ENCODE data around the gene PAN3. TPM values are rescaled to one million over a fixed set of nuclear protein-coding genes. Genes with fewer than 3 reads are reported as not detected.
"Not testable (repeated sequence)": the region's sequence is repeated elsewhere in the genome, so short reads cannot be mapped to it uniquely, and the experiment has no call there.

Gene PAN3
- total RNA-seq, 2 experiments from 2014 or later: 26.0 to 28.3 TPM

DNA sequence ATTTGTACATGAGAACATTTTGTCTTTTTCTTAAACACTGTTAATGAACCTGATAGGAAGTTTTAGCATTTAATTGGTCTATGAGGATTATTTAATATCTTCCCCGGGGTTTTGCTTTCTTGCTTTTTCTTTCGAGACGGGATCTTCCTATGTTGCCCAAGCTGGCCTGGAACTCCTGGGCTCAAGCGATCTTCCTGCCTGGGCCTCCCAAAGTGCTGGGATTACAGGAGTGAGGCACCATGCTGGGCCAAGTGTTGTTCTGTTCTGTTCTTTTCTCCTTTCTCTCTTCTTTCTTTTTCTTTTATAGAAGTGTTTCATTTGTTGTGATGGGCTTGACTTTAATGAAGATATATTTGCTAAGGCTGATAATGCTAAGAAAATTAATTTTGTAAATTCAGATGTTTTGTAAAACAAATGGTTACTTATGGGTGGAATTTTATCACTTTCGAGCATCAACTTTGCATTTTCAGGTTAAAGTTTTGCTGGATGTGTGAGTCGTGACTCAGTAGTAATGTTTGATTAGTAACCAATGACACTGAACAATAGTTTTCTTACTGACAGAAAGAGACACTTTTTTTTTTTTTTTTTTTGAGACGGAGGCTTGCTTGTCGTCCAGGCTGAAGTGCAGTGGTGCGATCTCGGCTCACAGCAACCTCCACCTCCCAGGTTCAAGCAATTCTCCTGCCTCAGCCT lies 2.2 kb downstream of the PAN3 start:
- H3K36me3 Mint-ChIP-seq: peaks cover 4% of the 10 kb centered on the region
- DNase-seq: no peak
- intact Hi-C loops (cut with micrococcal nuclease): no loop called here
- peak overlapping the region; percentile 98 for H3K27ac Mint-ChIP-seq
- H3K27me3 Mint-ChIP-seq: no peaks in the 10 kb centered on the region
- CTCF ChIA-PET: interaction anchor here (0.7 kb wide), 1 partner anchor 681 kb away, joined by 4 read pairs; no protein-coding TSS in a partner anchor
- H3K4me3 Mint-ChIP-seq: peak overlapping the region; percentile 91
- POLR2A ChIA-PET: no interaction called here
- H3K9me3 Mint-ChIP-seq: no peaks in the 10 kb centered on the region
- peaks cover 53% of the 10 kb centered on the region for H3K4me1 Mint-ChIP-seq (ENCODE audit: low read depth)

DNA sequence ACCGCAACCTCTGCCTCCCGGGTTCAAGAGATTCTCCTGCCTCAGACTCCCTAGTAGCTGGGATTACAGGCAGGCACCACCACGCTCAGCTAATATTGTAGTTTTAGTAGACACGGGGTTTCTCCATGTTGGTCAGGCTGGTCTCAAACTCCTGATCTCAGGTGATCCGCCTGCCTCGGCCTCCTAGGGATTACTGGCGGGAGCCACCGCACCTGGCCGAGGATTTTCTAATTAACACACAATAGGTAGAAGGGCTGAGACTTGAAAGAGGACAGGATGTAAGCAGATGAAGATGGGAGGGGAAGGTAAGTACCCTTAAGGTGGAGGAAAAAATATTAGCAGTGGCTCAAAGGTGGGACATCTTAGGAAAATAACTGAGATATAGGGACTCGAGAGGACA lies 3.2 kb downstream of the PAN3 start:
- H3K4me1 Mint-ChIP-seq (ENCODE audit: low read depth): peaks cover 55% of the 10 kb centered on the region
- H3K9me3 Mint-ChIP-seq; H3K27me3 Mint-ChIP-seq; POLR2A ChIA-PET; H3K4me3 Mint-ChIP-seq; H3K27ac Mint-ChIP-seq; intact Hi-C loops (cut with micrococcal nuclease); H3K36me3 Mint-ChIP-seq; DNase-seq: not testable (repeated sequence)
- CTCF ChIA-PET: interaction anchor here (0.7 kb wide), 1 partner anchor 680 kb away, joined by 4 read pairs; no protein-coding TSS in a partner anchor

DNA sequence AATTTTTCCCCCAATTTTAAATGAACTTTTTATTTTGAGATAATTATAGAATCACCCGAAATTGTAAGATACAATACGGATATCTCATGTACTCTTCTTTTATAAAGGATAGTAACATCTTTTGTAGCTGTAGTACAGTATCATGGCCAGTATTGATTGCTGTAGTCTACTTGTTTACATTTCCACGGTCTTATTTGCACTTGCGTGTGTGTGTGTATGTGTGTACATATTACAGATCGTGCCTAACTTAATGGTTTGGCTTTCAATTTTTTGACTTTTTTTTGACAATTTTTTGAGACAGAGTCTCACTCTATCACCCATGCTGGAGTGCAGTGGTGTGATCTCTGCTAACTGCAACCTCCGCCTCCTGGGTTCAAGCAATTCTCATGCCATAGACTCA lies 6.7 kb downstream of the PAN3 start:
- Mint-ChIP-seq H3K27me3 (no peaks in the 10 kb centered on the region), H3K9me3 (no peaks in the 10 kb centered on the region), H3K27ac (no peak overlapping the region), H3K4me3 (no peak overlapping the region), H3K36me3 (peaks cover 4% of the 10 kb centered on the region), H3K4me1 (ENCODE audit: low read depth) (peaks cover 65% of the 10 kb centered on the region)
- intact Hi-C loops (cut with micrococcal nuclease): no loop called here
- CTCF ChIA-PET: no interaction called here
- POLR2A ChIA-PET: no interaction called here
- DNase-seq: no peak

DNA sequence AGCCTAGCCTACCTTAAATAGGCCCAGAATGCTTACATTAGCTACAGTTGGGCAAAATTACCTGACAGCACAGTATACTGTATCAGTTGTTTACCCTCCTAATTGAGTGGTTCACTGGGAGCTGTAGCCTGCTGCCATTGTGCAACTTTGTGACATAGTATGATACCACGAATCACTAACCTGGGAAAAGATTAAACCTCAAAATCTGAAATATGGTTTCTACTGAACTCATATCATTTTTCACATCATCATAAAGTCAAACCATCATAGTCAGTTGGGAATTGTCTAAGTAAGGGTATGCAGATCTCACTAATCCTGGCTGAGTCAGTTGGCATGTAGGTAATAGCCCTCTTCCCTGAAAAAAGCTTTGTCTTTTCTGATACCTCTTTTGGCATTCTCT lies 9.2 kb downstream of the PAN3 start:
- ChIA-PET CTCF (no interaction called here), POLR2A (interaction anchor here (0.6 to 1.4 kb wide), 4 partner anchors 9 to 76 kb away, joined by 3 to 4 read pairs (median 3); partner anchors contain the start of gene PAN3)
- Mint-ChIP-seq H3K4me3 (no peak overlapping the region), H3K4me1 (ENCODE audit: low read depth) (peaks cover 54% of the 10 kb centered on the region), H3K36me3 (peaks cover 4% of the 10 kb centered on the region), H3K27me3 (no peaks in the 10 kb centered on the region), H3K9me3 (no peaks in the 10 kb centered on the region), H3K27ac (peak overlapping the region; percentile 13)
- DNase-seq: peak; percentile 22
- intact Hi-C loops (cut with micrococcal nuclease): no loop called here

DNA sequence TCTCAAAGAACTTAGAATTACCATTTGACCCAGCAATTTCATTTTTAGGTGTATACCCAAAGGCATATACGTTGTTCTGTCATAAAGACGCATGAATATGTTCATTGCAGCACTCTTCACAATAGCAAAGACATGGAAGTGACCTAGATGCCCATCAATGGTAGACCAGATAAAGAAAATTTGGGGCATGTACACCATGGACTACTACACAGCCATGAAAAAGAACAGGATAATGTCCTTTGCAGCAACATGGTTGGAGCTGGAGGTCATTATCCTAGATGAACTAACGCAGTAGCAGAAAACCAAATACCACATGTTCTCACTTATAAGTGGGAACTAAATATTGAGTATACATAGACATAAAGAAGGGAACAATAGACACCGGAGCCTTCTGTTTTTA lies 20.7 kb downstream of the PAN3 start:
- ChIA-PET CTCF (no interaction called here), POLR2A (no interaction called here)
- no peak for DNase-seq
- intact Hi-C loops (cut with micrococcal nuclease): no loop called here
- Mint-ChIP-seq H3K27ac (no peak overlapping the region), H3K36me3 (peaks cover 23% of the 10 kb centered on the region), H3K9me3 (peaks cover 14% of the 10 kb centered on the region), H3K4me1 (ENCODE audit: low read depth) (peaks cover 43% of the 10 kb centered on the region), H3K27me3 (no peaks in the 10 kb centered on the region), H3K4me3 (no peak overlapping the region)

DNA sequence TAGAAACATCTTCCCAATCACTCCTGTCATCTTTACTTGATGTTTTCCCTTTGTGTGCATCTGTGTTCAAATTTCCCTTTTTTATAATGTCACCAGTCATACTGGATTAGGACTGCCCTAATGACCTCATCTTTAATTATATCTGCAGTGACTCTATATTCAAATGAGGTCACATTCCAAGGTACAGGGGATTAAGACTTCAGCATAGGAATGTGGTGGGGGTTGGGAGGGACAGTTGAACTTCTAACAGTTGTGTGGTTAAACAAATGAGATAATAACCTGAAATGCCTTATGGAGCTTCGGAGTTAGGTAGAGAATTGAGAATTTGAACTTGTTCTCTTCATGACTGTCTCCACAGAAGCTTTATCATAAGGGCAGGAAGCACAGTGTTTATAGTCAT lies 23.0 kb downstream of the PAN3 start:
- H3K27me3 Mint-ChIP-seq: no peaks in the 10 kb centered on the region
- peaks cover 18% of the 10 kb centered on the region for H3K36me3 Mint-ChIP-seq
- no peak overlapping the region for H3K27ac Mint-ChIP-seq
- ChIA-PET CTCF (no interaction called here), POLR2A (no interaction called here)
- DNase-seq: no peak
- intact Hi-C loops (cut with micrococcal nuclease): no loop called here
- H3K4me3 Mint-ChIP-seq: no peak overlapping the region
- peaks cover 14% of the 10 kb centered on the region for H3K9me3 Mint-ChIP-seq
- H3K4me1 Mint-ChIP-seq (ENCODE audit: low read depth): peaks cover 49% of the 10 kb centered on the region

DNA sequence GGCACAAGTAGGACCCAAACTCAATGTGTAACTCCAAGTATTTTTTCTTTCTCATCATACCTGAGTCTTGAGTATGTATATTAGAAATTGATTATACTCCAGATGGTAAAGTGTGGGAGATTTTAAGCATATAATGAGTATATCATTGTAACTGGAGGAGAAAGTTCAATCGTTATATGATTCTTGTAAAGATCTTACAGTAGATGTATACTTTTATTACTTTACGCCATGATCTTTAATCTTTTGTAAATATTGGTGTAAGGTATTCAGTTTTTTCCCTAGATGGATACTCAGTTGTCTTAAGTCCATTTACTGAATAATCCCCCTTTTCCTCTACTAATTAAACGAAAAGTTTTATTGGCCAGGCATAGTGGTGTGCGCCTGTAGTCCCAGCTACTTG lies 25.2 kb downstream of the PAN3 start:
- intact Hi-C loops (cut with micrococcal nuclease): no loop called here
- CTCF ChIA-PET: interaction anchor here (0.9 kb wide), 1 partner anchor 93 kb away, joined by 3 read pairs; no protein-coding TSS in a partner anchor

DNA sequence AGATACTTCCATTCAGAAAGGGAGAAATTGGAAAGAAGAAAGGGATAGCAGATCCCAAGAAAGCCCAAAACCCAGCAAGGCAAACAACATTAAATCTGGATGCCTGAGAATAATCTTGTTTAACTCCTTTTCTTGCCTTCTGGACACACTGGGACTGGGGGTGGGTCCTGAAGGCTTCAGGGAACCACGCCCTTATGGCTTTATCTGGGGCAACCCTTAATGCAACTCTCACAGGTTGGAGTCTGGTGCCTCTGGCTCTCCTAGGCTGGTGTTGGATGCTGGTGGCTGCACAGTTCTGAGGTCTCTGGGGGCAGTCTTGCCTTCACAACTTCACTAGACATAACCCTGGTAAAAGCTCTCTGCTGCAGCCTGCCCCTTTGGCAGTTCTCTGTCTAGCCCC lies 27.9 kb downstream of the PAN3 start:
- POLR2A ChIA-PET: no interaction called here
- H3K4me1 Mint-ChIP-seq (ENCODE audit: low read depth): peaks cover 39% of the 10 kb centered on the region
- H3K36me3 Mint-ChIP-seq: peaks cover 6% of the 10 kb centered on the region
- no peak overlapping the region for H3K4me3 Mint-ChIP-seq
- CTCF ChIA-PET: interaction anchor here (0.6 to 0.7 kb wide), 2 partner anchors 72 to 123 kb away, joined by 3 read pairs; no protein-coding TSS in a partner anchor
- H3K9me3 Mint-ChIP-seq: no peaks in the 10 kb centered on the region
- no peaks in the 10 kb centered on the region for H3K27me3 Mint-ChIP-seq
- no peak for DNase-seq
- H3K27ac Mint-ChIP-seq: no peak overlapping the region
- intact Hi-C loops (cut with micrococcal nuclease): no loop called here

More for the DNA sequence above, 25.2 kb downstream of the PAN3 start:
- Mint-ChIP-seq H3K27ac (no peak overlapping the region), H3K4me3 (no peak overlapping the region), H3K9me3 (peaks cover 3% of the 10 kb centered on the region), H3K27me3 (no peaks in the 10 kb centered on the region), H3K36me3 (peaks cover 3% of the 10 kb centered on the region), H3K4me1 (ENCODE audit: low read depth) (peaks cover 52% of the 10 kb centered on the region)
- POLR2A ChIA-PET: no interaction called here
- DNase-seq: no peak

DNA sequence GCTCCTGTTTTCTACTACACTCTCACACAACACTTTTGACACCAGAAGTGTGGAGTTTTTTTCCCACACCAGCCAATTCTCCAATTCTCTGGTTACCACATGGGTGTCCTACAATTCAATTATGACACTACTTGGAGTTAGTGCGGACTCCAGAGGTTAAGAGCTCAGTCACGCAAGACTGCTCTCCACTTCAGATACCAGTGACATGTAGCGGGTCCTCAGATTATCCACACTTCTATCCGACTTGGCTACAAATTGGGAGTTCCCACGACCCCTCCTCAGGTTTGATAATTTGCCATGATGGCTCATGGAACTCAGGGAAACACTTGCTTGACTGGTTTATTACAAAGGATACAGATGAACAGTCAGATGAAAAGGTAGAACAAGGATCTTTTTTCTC lies 32.9 kb downstream of the PAN3 start:
- Mint-ChIP-seq H3K27me3 (no peaks in the 10 kb centered on the region), H3K36me3 (peaks cover 11% of the 10 kb centered on the region), H3K9me3 (no peaks in the 10 kb centered on the region), H3K4me3 (no peak overlapping the region), H3K27ac (no peak overlapping the region), H3K4me1 (ENCODE audit: low read depth) (peaks cover 30% of the 10 kb centered on the region)
- CTCF ChIA-PET: no interaction called here
- DNase-seq: no peak
- intact Hi-C loops (cut with micrococcal nuclease): no loop called here
- POLR2A ChIA-PET: no interaction called here

DNA sequence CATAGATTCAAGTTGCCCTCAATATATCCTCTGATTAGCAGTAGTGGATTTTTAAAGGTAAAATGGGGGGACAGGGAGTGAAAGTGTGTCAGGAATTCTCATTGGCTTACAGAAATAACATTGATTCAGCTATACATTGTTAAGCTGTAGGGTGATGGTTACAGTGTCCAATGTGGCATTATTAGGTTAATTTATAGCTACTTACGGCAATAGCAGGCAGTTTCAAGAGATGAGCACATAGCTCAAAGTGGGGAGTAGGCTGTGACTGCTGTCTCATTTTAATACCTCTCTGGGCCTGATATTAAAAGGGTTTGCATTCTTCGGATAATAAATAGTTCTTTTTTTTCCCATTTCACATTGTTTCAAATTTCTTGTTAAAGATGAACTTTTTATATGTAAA lies 34.6 kb downstream of the PAN3 start:
- Mint-ChIP-seq H3K36me3 (peaks cover 18% of the 10 kb centered on the region), H3K27ac (no peak overlapping the region), H3K9me3 (no peaks in the 10 kb centered on the region), H3K4me1 (ENCODE audit: low read depth) (peaks cover 26% of the 10 kb centered on the region), H3K4me3 (no peak overlapping the region), H3K27me3 (no peaks in the 10 kb centered on the region)
- DNase-seq: no peak
- CTCF ChIA-PET: no interaction called here
- intact Hi-C loops (cut with micrococcal nuclease): no loop called here
- POLR2A ChIA-PET: no interaction called here

DNA sequence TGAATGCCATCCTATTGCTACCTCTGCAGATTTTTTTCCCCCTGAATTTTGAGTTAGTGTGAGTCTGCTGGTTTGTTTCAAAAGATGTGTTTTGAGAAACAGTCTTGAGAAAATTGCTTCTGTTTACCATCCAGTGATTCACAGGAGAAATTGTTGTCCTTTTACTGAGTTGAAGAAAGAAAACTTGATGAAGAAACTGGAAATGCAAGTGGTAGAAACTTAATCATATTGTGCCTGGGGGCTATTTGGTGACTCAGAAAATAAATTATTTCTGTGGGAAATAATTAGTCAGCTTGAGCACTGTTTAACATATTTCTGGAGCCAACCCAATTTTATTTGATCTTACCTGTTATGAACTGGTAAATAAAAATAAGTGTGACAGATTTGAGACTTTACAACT lies 35.4 kb downstream of the PAN3 start:
- intact Hi-C loops (cut with micrococcal nuclease): no loop called here
- ChIA-PET POLR2A (no interaction called here), CTCF (interaction anchor here (1.2 kb wide), 1 partner anchor 190 kb away, joined by 3 read pairs; no protein-coding TSS in a partner anchor)
- H3K4me1 Mint-ChIP-seq (ENCODE audit: low read depth): peaks cover 25% of the 10 kb centered on the region
- H3K27me3 Mint-ChIP-seq: no peaks in the 10 kb centered on the region
- H3K36me3 Mint-ChIP-seq: peaks cover 20% of the 10 kb centered on the region
- H3K4me3 Mint-ChIP-seq: no peak overlapping the region
- DNase-seq: no peak
- no peaks in the 10 kb centered on the region for H3K9me3 Mint-ChIP-seq
- no peak overlapping the region for H3K27ac Mint-ChIP-seq

DNA sequence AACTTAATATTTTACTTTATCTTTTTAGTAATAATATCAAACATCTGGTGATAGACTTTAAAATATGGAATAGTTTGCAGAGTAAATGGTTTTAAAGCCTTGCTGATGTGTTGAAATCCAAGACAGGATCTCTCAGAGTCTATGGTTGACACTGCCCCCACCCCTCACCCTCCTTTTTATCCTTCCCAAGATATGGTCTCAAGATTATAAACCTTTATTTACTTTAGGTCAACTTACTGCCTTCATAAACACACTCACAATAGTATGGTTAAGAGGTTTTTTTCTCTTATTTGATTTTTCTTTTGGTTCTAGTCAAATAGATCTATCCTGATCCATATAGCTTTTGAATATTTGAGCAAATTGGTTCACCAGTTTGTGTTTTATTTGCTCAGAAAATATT lies 39.0 kb downstream of the PAN3 start:
- Mint-ChIP-seq H3K4me1 (ENCODE audit: low read depth) (peaks cover 30% of the 10 kb centered on the region), H3K27me3 (no peaks in the 10 kb centered on the region), H3K36me3 (peaks cover 16% of the 10 kb centered on the region), H3K4me3 (no peak overlapping the region), H3K27ac (no peak overlapping the region), H3K9me3 (no peaks in the 10 kb centered on the region)
- CTCF ChIA-PET: no interaction called here
- intact Hi-C loops (cut with micrococcal nuclease): no loop called here
- no peak for DNase-seq
- POLR2A ChIA-PET: no interaction called here

DNA sequence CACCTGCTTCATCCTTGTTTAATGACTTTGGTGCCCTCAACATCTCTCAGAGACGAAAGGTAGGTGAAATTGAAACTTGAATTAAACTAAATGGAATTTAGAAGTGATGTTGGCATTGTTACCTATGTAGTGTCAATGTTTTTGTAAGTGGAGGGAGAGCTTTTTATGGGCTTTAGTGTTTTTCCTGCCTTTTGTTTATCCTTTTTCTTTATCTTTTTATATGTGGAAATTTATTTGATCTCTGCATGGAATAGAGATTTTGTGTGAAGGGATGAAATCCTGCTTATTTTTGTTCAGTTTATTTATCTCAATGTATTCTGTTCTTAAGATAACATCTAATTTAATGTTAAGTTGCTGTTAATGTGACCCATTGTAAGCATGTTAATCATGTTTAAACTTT lies 39.5 kb downstream of the PAN3 start:
- CTCF ChIA-PET: no interaction called here
- Mint-ChIP-seq H3K9me3 (no peaks in the 10 kb centered on the region), H3K27me3 (no peaks in the 10 kb centered on the region), H3K4me3 (no peak overlapping the region), H3K36me3 (peaks cover 16% of the 10 kb centered on the region), H3K27ac (no peak overlapping the region), H3K4me1 (ENCODE audit: low read depth) (peaks cover 25% of the 10 kb centered on the region)
- no peak for DNase-seq
- POLR2A ChIA-PET: no interaction called here
- intact Hi-C loops (cut with micrococcal nuclease): no loop called here
